ENCODE data around the gene CDKN1C.
"Not testable (repeated sequence)": the region's sequence is repeated elsewhere in the genome, so short reads cannot be mapped to it uniquely, and the experiment has no call there.

CDKN1C gene

DNA sequence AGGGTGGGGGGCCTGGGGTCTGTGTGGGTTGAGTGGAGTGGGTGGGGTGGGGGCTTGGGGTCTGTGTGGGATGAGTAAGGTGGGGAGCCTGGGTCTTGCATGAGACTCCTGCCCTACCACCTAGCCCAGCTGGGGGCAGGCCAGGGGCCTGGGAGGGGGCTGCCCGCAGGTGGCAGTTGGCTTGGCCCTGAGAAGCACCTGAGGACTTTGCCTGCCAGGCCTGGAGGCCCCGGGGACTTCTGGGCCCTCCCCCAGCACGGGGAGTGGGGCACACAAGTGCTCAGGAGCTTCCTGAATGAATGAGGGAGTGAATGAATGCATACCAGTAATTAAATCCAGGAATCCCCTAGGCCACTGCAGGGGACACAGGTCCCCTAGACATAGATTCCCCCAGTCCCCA lies 37.1 kb upstream of the CDKN1C start:
- no peak for DNase-seq

DNA sequence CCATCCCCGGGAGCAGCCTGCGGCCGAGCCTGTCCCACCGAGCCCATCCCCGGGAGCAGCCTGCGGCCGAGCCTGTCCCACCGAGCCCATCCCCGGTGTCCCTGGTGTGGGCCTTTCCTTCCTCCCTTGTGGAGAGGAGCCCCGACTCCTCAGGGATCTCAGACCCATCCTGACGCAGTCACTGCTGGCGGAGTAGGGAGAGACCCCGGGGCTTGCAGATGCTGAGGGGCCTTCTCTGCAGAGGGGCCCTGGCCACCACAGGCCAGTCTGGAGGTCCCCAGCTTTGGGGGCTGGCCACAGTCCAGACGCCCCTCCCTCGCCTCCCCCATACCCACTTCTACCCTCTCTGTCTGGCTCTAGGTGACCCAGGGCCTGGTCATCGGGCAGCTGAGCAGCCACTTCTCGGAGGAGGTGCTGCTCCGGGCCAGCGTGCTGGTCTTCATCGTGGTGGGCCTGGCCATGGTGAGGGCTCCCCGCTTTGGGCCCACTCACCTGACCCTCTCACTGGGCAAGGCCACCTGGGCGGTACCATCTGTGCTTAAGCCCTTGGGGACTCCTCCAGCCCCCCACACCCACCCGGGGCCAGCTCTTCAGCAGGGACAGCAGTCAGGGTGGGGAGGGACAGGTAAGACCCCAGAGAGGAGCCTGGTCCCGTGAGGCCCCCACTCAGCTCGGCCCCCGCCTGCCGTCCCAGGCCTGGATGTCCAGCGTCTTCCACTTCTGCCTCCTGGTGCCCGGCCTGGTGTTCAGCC lies 36.3 kb upstream of the CDKN1C start:
- no peak for DNase-seq

DNA sequence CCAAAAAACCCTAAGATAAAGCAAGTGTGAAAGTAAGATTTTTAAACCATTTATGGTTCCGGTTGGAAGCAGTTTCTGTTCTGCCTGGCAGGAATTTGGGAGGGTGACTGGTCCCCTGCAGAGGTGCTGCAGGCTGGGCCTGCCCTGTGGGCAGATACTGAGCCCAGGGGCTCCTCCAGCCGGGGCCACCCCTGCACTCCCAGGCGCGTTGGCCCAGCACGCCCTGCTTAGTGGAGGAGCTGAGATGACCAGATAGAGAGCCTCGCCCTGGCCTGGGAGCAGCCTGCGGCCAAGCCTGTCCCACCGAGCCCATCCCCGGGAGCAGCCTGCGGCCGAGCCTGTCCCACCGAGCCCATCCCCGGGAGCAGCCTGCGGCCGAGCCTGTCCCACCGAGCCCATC lies 35.7 kb upstream of the CDKN1C start:
- no peak for DNase-seq

DNA sequence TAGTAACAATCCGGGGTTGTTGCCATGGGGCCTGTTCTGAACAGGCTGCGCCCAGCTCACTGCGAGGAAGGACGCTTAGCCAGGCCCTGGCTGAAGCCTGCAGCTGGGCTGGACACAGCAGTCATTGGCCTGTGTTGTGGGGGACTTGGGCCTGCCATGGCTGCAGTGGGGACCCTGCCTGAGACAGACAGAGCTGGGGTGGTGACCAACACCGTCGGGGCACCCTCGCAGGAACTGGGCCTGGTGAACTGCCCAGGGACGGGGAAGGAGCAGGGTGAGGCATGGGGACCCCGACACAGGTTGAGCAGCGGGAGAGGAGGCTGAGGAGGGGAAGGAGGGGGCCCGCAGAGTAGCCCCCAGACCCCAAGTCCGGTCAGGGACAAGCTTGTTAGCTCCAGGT lies 34.8 kb upstream of the CDKN1C start:
- DNase-seq: no peak

DNA sequence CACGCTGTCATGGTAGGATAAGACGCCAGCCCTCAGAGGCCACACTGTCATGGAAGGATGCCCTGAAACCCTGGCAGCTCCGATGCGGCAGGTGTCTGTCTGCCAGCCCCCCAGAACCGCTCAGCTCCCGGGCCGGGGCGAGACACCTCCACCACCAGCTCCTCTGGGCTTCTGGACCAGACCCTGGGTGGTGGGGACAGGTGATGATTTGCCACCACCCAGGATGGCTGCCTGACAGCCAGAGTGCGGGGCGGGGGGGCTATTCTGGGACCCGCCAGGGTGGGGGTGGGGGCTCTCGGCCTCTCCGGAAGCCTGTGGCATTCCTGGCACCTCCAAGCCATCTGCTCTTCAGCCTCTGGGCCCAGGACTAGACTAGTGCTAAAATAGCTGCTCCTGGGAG lies 34.3 kb upstream of the CDKN1C start:
- no peak for DNase-seq

DNA sequence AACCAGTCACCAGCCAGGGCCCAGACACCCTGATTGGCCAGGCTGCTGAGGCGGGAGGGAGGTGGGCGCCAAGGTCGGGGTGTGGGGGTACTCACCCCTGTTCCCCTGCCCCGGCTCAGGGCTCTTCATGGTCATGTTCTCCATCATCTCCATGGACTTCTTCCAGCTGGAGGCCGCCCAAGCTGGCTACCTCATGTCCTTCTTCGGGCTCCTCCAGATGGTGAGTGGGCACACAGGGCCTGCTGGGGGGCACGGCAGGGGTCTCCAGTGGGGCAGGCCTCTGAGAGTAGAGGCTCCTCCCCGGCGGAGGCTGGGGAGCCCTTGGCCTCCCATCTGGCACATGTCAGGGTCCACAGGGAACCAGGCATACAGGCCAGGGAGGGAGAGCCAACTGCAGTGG lies 33.6 kb upstream of the CDKN1C start:
- DNase-seq: no peak

DNA sequence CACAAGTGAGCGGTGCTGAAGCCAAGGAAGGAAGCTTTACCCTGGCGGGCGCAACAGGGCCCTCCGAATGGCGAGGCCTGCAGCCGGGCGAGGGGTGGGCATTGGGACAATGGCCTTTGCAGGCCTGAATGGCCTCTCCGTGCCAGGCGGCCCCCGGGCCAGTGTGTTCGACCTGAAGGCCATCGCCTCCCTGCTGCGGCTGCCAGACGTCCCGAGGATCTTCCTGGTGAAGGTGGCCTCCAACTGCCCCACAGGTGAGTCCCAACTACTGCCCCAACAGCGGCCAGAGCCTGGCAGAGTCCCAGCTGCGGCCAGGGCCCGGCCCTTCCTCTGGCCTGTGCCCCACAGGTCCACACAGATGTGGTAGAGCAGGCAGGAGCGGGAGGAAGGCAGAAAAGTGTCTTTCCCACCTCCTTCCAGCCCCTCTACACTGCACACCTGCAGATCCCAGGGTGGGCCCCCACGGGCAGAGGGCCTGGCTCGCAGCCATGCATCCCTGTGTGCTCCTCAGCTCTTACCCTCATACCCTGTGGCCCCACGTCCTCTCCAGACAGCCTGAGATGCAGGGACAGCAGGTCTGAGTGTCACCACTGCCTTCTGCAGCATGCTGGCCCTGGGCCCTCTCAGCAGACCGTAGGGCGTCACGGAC lies 32.4 kb upstream of the CDKN1C start:
- no peak for DNase-seq

DNA sequence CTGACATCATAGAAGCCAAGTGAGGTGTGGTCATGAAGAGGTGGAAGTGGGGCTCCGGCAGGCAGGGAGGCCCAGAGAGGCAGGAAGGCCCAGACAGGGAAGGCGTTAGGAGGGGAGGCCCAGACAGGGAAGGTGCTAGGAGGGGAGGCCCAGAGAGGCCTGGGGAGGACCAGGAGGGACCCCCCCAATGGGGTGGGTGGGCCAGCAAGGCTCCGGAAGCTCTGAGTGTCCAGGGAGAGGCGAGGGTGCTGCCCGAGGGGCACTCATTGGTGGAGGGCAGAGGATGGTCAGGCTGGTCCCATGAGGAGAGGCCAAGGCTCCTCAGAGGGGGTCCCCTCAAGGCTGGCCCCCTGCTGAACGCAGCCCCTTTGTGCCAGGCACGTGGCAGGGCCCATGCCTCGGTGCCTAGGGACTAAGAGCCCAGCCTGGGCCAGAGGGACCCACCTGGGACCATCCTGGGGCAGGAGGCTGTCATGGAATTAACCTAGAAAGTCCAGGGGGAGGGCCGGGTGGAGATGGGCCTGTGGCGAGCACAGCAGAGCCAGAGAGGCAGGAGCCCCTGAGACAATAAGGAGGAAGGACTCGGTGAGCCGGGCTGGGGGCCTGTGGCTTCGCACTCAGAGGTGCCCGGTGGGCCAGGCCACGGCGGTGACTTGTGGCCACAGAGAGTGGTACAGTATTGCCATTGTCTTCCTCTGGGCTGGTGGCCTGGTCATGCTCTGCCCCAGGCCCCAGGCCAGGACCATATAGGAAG lies 31.5 kb upstream of the CDKN1C start:
- no peak for DNase-seq

DNA sequence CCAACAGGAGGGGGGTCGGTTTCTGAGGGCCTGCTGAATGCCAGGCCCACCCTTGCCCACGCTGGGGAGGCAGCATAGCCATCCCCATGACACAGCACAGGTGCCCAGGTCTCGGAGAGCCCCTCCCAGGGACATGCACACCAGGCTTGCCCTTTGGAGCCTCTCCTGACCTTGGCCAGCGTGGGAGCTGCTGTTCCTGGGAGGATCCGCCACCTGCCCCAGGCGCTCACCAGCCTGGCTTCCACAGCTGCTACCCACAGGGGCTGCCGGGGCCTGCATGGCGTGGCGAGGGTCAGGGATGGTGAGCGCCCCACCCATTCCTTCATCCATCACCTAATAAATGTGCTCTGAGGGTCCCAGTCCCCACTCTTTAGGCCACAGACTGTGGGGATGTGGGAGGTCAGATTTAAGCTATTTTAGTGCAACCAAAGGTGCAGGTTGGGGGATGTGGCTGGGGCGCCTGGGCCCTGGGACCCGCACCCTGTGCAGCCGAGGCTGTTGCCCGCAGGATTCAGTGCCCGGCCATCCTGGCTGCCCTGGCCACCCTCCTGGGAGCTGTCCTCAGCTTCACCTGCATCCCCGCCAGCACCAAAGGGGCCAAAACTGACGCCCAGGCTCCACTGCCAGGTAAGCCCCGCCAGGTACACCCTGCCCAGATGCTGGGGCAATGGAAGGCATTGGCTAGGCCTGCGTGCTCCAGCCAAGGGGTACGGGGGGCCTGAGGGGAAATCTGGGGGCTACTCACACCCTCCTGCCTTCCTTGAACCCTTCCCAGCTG lies 30.7 kb upstream of the CDKN1C start:
- DNase-seq: no peak

DNA sequence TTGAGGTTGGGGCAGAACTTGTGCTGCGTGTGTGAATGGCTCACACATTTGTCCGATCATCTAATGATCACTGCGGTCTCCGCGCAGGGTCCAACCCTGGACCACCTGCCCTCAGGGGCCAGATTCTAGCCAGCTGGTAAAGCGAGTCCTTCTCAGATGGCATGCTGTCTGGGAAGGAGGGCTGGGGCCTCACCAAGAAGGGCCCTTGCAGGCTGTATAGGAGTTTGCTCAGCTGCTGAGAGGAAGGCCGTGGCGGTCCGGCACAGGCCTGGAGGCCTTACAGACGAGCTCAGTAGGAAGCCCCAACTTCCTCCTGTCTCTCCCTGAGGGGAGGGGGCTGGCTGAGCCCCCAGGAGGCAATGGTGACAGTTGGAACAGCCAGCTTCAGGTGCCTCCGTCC lies 29.9 kb upstream of the CDKN1C start:
- no peak for DNase-seq

DNA sequence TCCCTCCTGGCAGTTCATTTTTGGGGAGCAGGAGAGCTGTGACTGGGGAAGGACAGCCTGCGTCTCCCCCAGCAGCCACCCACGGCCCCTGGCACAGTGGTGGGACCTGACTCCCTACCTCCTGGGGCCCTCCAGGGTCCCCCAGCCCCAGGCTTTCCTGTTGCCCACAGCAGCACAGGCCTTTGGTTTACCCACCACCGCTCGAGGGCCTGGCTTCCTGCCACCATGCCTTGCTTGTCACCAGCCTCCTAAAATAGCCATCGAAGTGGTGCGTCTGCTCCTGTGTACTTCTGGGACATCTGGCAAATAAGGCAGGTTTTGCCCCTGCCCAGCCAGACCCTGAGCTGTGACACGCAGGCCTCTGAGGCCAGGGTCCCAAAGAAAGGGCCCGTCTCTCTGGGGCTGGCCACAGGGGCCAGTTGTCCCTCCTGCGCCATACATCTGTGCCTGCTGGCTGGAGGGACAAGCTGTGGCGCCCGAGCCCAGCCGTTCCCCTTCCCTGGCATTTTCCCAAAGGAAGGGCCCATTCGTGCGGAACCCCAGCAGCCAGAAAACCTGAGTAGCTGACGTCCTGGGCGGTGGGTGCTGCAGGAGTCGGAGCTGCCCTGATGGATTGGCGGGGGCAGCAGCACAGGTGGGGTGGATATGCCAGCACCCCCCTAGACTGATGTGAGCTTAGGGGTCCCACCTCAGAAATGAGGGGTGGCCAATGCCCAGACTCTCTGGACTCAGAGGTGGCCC lies 29.1 kb upstream of the CDKN1C start:
- no peak for DNase-seq

DNA sequence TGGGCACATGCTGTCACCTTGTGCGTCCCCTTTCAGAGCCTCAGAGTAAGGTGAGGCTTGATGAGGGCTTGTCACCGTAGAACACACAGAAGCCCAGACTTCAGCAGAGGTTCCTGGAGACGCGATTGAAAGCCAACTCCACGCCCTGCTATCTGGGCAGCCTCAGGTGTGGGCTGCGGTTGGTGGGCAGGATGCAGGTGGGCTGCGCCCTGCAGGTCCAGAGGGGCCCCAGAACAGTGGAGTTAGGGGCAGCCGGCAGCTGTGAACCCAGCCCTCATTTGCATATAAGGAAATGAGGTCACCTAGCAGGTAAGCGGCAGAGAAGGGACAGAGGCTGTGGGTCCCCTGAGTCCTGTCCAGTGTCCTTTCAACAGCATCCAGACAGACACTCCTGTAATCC lies 28.2 kb upstream of the CDKN1C start:
- DNase-seq: no peak

DNA sequence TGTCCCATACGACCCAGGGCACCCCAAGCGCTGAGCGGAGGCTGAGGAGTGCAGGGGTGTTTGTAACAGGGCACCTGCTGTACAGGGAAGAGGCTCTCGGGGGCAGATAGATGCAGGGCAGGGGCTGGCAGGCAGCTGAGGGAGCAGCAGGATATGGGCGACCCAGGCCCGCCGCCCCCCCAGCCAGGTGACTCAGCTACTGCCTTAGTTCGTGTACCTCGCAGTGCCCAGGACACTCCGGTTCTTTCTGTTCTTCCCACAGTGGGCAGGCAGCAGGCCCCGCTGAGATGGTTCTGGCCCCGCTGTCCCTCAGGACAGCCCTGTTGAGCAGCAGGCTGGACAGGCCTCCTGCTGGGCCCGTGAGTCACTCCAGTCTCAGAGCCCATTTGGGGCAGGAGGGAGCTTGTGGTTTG lies 27.4 kb upstream of the CDKN1C start:
- no peak for DNase-seq

DNA sequence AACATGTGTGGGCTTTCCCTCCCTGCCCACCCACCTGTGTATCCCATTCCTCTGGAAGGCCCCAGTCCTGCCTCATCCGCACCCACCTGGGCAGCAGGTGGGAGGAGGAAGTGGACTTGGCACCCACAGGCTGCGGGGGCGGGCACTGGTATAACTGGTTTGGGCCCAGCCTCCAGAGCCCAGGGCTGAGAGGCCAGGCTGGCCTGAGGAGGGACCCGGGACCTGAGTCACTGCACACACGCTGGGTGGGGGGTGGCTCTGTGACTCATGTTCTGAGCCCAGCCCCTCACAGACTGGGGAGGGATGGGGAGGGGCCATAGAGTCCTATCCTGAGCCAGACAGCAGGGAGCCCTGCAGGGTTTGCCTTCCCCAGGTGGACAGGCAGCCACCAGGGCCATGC lies 26.9 kb upstream of the CDKN1C start:
- peak in 1 of 2 experiments; percentile 18 for DNase-seq

DNA sequence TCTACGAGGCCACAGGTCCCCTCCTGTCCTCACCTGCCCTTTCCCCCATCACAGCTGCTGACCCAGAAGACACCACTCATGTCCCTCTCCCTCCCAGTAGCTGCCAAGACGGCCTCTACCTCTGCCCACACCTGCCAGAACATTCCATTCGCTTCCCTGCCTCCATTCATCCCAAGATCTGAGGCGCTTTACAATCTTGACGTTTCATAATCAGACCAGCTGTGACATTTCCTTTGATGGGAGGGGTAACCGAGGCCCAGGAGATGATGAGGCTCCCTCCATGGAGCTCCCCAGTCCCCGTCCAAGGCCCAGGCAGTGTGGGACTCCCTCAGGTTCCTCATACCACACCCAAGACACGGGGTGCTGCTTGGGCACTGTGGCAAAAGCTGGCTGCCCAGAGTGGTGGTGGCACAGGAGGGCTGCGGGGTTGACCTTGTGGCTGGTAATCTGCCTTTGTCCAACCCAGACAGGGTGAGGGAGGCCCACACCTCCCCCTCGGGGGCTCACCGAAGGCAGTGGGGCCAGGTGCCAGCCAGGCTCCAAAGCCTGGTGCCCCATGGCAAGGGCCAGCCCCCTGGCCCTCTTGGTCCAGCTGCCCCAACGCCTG lies 26.3 kb upstream of the CDKN1C start:
- DNase-seq: no peak

DNA sequence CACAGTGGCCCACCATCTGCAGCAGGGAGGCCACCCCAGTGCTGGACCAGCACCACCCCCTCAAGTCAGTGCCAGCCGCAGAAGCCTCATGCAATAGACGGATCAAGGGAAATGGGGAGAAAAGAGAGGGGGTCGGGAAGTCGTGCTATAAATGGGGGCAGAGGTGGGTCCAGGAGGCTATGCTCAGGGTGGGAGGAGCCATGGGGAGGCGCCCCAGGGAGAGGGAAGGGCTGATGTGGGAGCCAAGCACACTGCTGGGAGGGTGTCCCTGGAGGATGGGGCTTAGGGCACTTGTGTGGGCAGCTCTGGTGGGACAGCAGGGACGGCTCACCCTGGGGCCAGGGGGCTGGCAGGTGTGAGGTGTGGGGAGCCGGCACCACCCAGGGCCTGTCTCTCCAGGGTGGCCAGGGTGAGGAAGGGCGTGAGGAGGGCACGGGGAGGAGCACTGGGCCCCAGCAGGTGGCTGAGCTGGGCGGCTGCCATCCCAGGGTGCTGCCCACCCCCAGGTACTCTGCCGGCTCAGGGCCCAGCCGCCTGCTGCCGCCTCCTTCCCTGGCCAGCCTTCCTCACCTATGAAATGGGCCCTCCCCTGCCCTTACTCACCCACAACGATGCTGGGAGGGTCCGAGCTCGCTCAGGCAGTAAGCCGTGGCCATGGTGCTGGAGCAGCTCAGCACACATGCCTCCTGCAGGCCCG lies 25.7 kb upstream of the CDKN1C start:
- DNase-seq: no peak

DNA sequence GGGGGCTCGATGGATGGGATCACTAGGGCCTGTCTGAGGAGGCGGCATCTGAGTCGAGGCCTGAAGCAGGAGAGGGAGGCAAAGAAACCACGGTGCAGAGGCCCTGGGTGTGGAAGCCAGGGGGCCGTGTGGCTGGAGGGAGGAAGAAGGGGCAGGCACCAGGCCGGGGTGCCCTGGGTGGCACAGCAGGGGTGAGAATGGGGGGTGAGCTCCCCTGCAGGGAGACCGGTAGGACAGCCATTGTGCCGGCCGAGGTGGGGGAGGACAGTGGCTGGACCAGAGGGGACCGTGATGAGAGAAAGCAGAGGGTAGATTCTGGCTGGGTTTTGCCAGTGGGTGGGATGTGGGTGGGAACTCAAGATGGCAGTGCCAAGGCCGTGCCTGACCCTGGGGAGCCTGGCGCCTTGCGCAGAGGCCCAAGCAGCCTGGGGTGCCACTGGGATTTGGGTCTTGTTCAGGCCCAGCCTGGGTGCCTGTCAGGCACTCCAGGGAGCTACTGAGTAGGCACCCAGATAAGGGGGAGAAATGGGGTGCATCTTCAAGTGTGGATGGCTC lies 24.9 kb upstream of the CDKN1C start:
- DNase-seq: no peak

DNA sequence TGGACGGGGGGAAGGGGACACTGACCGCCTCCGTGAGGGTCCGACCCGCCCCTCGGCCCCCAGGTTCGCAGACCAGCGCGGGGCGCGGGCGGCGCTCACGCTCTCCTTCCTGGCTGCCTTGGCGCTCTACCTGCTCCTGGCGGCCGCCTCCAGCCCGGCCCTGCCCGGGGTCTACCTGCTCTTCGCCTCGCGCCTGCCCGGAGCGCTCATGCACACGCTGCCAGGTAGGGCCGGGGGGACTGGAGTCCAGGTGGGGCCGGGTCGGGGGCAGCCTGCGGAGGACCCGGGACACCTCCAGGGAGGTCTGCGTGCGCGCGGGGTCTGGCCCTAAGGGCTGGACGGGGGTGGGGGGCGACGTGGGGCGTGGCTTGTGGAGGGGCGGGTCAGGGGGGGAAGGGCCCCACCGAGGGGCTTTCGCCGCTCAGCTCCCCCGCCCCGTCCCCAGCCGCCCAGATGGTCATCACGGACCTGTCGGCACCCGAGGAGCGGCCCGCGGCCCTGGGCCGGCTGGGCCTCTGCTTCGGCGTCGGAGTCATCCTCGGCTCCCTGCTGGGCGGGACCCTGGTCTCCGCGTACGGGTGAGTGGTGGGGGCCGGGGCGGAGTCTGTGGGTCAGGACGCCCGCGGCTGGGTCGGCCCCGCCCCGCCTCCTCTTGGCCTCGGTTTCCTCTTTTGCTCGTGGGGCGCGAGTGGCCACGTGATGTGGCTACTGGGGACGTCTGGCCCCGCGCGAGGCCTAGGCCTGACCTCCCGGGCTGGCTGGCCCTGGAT lies 23.7 kb upstream of the CDKN1C start:
- no peak for DNase-seq

DNA sequence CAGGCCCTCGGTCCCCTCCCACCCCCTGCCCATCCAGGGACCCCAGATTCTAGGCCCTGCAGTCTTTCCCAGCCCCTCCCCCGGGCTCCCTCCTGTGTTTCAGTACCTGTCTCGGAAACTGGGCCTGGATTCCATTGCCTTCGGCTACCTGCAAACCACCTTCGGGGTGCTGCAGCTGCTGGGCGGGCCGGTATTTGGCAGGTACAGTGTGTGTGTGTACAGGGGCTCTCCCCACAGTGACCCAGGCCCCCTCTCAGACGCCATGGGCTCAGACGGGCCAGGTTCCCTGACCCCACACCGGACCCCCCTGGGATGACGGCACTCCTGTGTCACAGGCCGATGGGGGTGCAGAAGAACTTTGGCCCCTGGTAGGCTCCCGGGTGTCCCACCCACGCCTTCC lies 22.6 kb upstream of the CDKN1C start:
- no peak for DNase-seq

DNA sequence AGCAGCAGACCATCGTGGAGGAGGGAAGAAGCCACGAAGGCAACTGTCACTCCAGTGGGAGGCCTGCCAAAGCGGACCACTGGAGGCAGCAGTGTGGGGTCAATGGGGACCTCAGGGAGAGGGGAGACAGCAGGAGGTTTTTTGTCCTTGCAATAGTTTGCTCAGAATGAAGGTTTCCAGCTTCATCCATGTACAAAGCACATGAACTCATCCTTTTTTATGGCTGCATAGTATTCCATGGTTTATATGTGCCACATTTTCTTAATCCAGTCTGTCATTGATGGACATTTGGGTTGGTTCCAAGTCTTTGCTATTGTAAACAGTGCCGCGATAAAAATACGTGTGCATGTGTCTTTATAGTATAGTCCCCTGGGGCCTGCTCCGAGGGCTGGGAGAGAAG lies 19.7 kb upstream of the CDKN1C start:
- not testable (repeated sequence) for DNase-seq

Data from stimulated activated CD4-positive, alpha-beta T cell treated with anti-CD3 and anti-CD28 coated beads, Interleukin-4, amount 100 ng/mL, for 4 hours (primary cell).